ENCODE measurements around the gene FAXDC2.
"Not testable (repeated sequence)": the region's sequence is repeated elsewhere in the genome, so short reads cannot be mapped to it uniquely, and the experiment has no call there.

The FAXDC2 gene

DNA sequence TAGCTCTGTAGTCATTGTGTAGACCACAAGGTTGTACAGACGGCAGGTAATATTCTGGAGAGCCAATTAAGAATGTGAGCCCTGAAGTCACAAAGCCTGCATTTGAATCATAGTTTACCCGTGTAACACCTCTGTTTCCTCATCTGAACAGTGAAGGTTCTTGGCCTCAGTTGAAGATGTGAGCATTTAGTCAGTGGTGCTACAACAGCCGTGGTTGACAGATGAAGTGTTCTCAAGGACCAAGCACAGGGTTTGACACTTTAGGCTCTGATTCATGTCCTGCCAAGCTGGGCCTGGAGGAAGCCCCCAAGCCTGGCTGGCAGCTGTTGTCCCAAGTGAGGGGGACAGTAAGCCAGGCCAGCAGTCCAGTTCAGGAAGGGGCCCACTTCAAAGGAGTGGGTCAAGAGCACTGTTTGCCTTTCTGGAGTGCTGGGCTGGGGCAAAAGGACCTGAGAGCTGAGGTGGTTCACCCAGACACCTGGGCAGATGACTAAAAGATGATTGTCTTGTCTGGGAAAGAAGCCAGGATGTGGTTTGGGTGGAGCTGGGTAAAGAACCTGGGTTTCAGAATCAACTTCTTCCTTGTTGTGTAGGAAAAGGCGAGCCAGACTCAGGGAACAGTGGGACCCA lies 20.7 kb downstream of the FAXDC2 start:
- no peak for DNase-seq

DNA sequence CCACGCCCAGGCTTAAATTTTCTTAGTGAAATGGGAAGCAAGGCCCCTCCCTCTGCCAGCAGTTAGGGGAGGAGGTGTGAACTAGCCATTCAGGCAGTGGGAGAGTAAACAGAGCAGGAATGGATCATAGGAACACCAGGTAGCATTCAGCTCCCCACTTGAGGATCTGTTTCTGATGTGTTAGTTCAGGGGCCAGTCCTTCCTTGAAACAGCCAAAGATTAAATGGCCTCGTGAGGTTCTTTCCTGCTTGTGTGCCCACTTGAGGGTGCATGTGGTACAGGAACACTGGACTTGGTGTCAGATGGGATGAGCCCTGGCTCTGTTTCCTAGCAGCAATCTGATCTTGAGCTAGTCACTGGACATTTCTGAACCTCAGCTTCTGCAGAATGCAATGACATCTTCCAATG lies 21.2 kb downstream of the FAXDC2 start:
- no peak for DNase-seq

DNA sequence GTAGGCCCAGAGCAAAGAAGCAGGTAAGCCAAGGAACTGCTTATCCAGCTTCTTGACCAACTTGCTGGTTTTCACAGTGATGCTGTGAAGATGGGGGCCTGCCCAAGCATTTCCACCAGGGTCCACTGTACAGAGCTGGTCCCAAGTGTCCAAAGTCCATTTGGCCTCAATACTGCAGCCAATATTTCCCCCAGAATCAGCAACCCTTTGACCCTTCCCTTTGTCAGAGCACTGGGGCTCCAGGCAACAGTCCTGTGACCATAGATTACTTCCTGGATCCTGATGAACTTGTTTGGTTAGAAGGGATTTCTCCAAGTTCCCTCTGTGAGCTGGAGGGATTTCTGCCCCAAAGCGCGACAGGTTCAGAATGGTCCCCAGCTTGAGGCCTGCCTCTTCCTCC lies 26.3 kb downstream of the FAXDC2 start:
- no peak for DNase-seq

DNA sequence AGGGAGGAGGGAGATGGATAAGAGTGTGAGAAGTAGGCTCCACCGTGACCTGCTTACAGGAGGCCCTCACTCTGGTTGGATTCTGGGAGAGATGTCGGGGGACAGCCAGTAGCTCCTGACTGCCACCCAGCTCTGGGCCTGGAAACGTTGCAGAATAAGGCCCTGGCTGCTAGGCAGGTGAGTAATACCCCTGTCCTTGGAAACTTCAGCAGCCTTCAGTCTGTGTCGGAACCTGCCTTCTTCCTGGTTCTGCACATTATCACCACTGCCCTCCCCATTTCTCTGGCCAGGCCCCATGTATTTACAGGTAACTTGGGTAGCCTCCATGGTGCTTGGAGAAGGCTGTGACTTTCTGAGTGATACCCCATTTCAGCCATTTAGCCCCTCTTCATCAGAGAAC lies 26.8 kb downstream of the FAXDC2 start:
- no peak for DNase-seq

DNA sequence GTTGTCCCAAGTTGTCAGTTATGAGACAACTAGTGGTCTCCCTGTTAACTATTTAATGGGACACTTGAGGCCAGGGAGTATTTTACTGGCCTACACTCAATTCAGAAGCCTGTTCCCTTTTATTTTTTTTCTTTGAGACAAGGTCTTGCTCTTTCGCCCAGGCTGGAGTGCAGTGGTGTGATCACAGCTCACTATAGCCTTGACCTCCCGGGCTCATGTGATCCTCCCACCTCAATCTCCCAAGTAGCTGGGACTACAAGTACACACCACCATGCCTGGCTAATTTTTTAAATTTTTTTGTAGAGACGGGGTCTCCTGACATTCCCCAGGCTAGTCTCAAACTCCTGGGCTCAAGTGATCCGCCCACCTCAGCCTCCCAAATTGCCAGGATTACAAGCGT lies 27.5 kb downstream of the FAXDC2 start:
- not testable (repeated sequence) for DNase-seq

DNA sequence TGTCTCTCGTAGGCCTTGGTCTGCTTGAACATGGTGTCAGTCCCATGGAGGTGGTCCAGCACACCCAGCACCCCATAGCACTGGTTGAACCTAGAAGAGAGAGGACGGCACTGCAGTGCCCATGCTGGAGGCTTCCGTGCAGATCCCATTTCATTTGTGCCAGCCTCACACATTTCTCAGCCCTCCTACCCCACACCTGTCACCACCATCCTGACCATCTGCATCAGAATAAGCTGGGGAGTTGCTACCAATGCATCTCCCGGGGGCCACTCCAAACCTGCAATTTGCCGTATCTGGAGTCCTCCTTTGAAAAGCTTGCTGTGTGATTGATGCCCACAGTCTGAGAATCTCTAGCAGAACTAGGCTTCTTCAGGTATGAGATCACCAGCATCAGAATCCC lies 30.0 kb downstream of the FAXDC2 start:
- no peak for DNase-seq

DNA sequence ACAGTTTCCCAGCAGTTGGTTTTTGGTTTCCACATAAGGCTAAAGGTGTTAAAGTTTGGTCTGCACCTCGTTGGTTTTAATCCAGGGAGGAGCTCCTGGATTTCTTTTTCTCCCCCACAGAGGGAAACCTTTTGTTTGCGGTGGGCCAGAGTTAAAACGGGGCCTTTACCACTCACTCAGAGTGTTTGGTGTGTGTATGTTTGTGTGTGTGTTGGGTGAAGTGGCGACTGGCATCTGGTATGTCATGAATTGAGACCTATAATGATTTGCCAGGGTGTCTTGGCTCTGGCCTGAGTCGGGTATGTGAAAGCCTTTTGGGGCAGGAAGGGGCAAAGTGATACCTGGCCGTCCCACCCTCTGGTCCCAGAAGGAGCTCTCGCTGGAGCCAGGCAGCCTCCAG lies 30.9 kb downstream of the FAXDC2 start:
- no peak for DNase-seq

- DNase-seq, result no peak
Observed at GRCh38 chr5:154818471-154819116, 31.8 kb downstream of the FAXDC2 start.

- DNase-seq, result no peak
Observed at GRCh38 chr5:154817815-154818214, 32.6 kb downstream of the FAXDC2 start.

GRCh38 chr5:154816891-154817492 lies 33.4 kb downstream of the FAXDC2 start:
- DNase-seq, result no peak

DNA sequence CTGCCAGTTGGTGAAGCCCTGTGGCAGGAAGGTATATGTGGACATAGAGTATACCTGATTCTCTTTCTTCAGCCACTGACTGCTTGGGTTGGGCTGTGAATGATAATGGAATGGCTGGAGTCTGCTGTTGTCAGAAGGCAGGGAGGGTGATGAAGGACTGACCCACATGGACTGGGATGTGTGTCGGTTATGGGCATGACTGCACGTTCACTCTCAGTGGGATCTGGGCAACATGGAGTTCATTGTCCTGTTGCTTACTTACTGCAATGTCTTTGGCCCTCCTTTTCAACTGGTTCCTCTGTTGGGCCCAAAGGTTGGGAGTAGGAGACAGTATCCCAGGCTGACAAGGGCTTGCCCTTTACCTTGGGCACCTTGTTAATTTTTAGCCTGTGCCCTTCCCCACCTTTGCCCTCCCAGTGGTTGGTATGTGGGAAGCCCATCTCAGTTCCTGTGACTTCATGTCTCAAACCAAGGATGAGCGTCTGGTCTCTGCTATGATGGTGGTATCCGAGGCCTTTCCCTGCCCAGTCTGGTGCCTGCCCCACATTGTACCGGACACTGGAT lies 34.6 kb downstream of the FAXDC2 start:
- no peak for DNase-seq

DNA sequence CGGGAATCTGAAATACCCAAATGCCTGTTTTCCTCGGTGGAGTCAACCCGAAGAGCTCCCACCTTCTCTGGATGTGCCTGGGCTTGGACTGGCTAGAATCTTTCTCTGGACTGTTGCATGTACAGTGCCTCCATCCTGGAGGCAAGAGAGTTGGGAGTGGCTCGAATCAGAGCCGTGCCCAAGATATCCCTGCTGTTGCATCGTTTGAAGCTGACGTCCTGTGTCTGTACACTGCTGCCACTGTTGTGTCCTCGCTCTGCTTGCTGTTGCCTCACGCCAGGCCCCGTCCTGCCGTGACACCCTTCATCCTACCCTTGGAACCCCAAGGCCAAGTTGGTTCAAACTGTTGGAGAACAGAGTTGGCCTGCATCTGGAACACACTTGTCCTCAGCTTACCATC lies 35.4 kb downstream of the FAXDC2 start:
- no peak for DNase-seq

DNA sequence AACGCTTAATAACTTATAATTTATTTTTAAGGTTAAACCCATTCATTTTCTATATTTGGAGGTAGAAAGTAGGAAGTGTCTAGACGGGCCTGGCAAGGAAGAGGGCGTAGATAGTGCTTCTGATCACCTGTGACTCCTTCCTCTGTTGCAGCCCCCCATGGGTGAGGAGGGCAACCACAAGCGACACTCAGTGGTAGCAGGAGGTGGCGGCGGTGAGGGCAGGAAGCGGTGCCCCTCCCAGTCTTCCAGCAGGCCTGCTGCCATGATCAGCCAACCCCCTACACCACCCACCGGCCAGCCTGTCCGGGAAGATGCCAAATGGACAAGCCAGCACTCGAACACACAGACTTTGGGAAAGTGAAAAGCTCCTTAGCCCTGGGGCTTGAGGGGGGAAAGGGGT lies 36.7 kb downstream of the FAXDC2 start:
- peak; percentile 57 for DNase-seq

DNA sequence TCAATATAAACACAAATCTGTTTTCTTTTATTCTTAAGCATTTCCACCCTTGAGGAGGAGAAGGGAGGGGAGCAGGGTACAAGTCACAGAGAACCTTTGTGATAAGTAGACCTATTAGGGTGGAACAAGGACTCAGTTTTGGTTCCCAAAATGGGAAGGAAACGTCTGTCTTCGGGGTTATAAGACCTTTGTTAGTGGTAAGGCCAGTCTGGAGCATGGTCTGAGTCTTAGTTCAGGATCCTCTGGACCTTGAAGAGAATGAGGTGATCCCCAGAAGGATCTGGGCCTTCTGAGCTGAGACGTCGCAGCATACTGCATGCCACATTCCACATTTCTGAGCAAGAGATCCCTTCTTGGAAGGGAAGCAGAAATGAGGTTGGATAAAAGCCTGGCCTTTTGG lies 37.2 kb downstream of the FAXDC2 start:
- DNase-seq, result no peak

DNA sequence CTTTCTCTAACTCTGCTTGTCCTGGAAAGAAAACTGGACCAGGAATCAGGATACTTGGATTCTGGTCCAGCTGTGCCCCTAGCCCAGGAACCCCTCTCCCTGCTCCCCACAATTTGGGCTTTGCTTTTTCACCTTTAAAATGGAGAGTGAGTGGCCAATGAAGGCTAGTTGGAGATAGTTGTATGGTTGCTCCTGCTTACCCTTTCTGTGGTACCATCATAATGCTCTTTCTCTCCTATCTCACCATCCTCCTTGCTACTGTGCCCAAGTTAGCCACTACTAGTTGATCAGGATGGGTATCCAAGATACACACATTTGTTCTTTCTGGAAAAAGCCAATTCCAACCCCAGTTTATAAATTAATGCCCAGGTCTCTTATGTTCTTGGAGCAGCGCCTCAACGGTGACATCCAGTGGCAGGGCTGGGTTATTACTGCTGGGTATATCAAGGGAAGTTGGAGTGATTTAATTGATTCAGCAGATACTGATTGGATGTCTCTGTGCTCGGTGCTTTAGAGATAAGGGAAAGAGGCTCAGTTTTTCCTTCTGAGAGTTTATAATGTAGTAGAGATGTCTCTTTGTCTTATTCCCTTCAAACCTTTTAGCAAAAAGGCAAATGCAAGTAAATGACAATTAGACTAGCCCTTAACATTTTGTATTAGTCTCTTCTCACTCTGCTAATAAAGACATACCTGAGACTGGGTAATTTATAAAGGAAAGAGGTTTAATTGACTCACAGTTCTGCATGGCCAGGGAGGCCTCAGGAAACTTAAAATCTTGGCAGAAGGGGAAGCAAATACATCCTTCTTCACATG lies 38.5 kb downstream of the FAXDC2 start:
- DNase-seq, result peak; percentile 65

DNA sequence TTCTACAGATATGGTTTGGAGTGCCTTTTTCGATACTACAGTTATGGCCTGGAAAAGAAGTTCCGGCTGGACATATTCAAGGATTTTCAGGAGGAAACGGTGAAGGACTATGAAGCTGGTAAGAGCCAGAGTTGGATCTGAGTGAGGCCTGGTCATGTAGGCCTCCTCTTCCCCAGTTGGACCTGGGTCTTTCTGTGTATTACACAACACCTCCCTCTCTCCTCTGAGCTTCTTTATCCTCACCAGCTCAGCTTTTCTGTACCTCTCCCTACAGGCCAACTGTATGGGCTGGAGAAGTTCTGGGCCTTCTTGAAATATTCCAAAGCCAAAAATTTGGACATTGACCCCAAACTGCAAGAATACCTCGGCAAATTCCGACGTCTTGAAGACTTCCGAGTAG lies 39.2 kb downstream of the FAXDC2 start:
- DNase-seq, result no peak

GRCh38 chr5:154806176-154806575 lies 44.2 kb downstream of the FAXDC2 start:
- no peak for DNase-seq

GRCh38 chr5:154802050-154802449 lies 48.4 kb downstream of the FAXDC2 start:
- DNase-seq, result no peak

GRCh38 chr5:154801083-154801482 lies 49.3 kb downstream of the FAXDC2 start:
- no peak for DNase-seq

DNA sequence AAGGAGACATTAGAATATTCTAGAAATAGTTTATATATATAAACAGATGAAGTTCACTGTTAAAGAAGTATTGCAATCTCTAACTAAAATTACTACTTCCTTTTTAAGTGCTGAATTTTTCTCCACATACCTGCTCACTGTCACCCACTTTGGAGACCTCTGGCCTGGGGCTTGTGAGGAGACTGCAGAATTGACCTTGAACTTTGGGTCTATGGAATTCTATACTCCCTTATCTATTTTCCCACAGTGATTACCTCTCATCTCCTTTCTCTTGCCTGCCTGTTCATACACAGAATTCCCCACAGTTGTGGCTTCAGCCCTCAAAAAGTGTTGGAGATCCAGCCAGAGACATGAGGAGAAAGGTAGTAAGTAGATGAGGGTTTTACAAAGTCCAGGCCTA lies 49.8 kb downstream of the FAXDC2 start:
- no peak for DNase-seq

- DNase-seq, result no peak
Observed at GRCh38 chr5:154797762-154798161, 52.6 kb downstream of the FAXDC2 start.

DNA sequence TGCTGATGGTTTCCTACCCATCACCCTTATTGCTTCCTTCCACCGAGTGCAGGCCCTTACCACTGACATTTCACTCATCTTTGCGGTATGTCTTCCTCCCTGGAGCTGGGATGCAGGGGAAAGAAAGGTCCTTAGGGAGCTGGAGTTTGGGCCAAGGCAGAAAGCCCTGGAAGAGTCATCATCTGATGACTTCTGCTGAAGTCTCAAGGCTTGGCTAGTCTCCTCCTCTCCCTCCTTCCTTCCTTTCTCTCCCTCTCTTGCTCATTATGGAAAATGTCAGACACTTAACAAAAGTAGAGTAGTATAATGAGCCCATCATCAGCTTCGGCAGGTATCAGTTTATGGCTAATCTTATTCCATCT lies 55.2 kb downstream of the FAXDC2 start:
- no peak for DNase-seq

GRCh38 chr5:154794525-154795234 lies 55.7 kb downstream of the FAXDC2 start:
- DNase-seq, result no peak
